BLaER1 (cell line): ENCODE measurements around the gene ATRNL1.
"Not testable (repeated sequence)": the region's sequence is repeated elsewhere in the genome, so short reads cannot be mapped to it uniquely, and the experiment has no call there.

Experiments
- H3K27ac ChIP-seq: shearing (Covaris generic); formaldehyde crosslinking; 2 replicates; pipeline ENCODE4 v1.8.1; 2022
- H3K27me3 ChIP-seq: shearing (Covaris generic); formaldehyde crosslinking; 2 replicates; pipeline ENCODE4 v1.8.1; 2022
- H3K36me3 ChIP-seq: shearing (Covaris generic); formaldehyde crosslinking; 2 replicates; pipeline ENCODE4 v1.8.1; 2022
- H3K4me1 ChIP-seq: shearing (Covaris generic); formaldehyde crosslinking; 2 replicates; pipeline ENCODE4 v1.8.1; 2022
- H3K4me2 ChIP-seq: shearing (Covaris generic); formaldehyde crosslinking; 2 replicates; pipeline ENCODE4 v1.8.1; 2022
- H3K4me3 ChIP-seq: shearing (Covaris generic); formaldehyde crosslinking; 2 replicates; pipeline ENCODE4 v1.8.1; 2022
- H3K9ac ChIP-seq: shearing (Covaris generic); formaldehyde crosslinking; 2 replicates; pipeline ENCODE4 v1.8.1; 2022
- H3K9me3 ChIP-seq: shearing (Covaris generic); formaldehyde crosslinking; 2 replicates; pipeline ENCODE4 v1.8.1; 2022
- H4K20me1 ChIP-seq: shearing (Covaris generic); formaldehyde crosslinking; 2 replicates; pipeline ENCODE4 v1.8.1; 2022
- Cebpa-rat ChIP-seq: shearing (Covaris generic); IDR thresholded peaks from 2 replicates; pipeline ENCODE4 v1.8.1; 2022

The ATRNL1 gene

DNA sequence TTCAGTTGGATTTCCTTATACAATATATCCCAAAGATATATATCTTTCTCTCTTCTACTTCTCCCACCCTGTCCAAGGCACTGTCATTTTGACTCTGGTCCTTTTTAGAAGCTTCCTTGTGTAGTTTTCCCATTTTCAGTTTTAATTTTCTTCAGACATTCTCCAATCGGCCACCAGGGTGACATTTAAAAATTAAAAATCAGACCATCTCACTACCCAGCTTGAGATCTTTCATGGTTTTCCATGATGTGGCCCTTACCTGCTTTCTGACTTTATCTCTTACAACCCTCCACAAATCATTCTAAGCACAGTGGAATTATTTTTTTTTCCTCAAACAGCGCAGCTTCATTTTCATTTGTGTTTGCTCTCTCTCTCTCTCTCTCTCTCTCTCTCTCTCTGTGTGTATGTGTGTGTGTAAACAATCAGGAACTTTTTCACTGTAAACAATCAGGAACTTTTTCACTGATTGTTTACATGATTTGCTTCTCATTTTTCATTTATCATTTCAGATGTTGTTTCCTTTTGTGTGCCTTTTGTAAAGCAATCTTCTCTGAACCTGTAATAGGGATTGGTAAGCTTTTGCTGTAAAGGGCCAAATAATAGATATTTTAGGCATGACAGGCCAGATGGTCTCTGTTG, 348.9 kb downstream of the ATRNL1 start:
- Histone ChIP-seq H3K36me3 (no peaks in the 10 kb centered on the region), H3K27me3 (no peaks in the 10 kb centered on the region), H3K4me3 (no peak overlapping the region), H3K4me1 (no peaks in the 10 kb centered on the region), H3K9me3 (no peaks in the 10 kb centered on the region), H3K4me2 (no peak overlapping the region), H3K27ac (no peak overlapping the region), H4K20me1 (no peaks in the 10 kb centered on the region), H3K9ac (no peak overlapping the region)
- TF ChIP-seq Cebpa-rat: no peak

DNA sequence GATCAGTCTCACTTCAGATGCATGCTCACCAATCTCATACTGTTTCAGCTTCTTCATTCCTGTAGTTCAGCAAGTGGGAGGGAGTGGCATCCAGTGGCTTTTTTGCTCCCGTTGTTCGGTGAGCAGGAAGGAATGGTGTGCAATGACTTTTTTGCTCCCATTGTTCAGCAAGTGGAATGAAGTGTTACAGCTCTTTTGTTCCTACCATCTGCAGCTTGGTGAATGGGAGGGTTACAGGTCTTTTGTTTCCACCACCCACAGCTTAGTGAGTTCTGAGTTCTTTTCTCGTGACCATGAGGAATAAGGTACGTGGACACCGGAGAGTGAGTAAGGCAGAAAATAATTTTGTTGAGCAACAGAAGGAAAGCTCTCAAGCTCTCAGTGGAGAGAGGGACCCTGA, 363.6 kb downstream of the ATRNL1 start:
- no peaks in the 10 kb centered on the region for H3K4me1 ChIP-seq
- no peak for TF ChIP-seq Cebpa-rat
- no peaks in the 10 kb centered on the region for H4K20me1 ChIP-seq
- H3K36me3 ChIP-seq: 0 out of 2 replicates have a peak, but pooled peaks cover 6% of the 10 kb centered on the region
- H3K27me3 ChIP-seq: no peaks in the 10 kb centered on the region
- H3K27ac ChIP-seq: no peak overlapping the region
- H3K4me2 ChIP-seq: no peak overlapping the region
- peaks cover 15% of the 10 kb centered on the region for H3K9me3 ChIP-seq
- H3K9ac ChIP-seq: no peak overlapping the region
- H3K4me3 ChIP-seq: no peak overlapping the region

DNA sequence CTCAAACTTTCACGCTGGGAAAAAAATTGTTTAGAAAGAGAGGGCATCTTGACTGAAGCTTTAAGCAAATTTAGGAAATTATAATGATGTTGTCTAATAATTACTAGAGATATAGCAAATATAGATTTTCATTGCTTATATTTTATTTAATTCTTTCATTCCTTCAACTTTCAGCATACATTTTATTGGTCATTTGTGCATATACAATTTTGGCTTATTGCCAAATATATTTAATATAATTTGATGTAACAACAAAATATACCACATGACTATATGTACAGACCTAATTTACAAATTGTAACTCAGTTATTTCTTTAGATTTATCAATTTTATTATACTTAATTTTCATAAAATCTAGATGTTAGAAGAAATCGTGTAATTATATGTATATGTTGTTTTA, 390.1 kb downstream of the ATRNL1 start:
- Histone ChIP-seq H3K4me2 (no peak overlapping the region), H3K4me1 (no peaks in the 10 kb centered on the region), H3K4me3 (no peak overlapping the region), H4K20me1 (no peaks in the 10 kb centered on the region), H3K36me3 (no peaks in the 10 kb centered on the region), H3K27me3 (no peaks in the 10 kb centered on the region), H3K9ac (no peak overlapping the region), H3K9me3 (no peaks in the 10 kb centered on the region), H3K27ac (no peak overlapping the region)
- no peak for TF ChIP-seq Cebpa-rat

DNA sequence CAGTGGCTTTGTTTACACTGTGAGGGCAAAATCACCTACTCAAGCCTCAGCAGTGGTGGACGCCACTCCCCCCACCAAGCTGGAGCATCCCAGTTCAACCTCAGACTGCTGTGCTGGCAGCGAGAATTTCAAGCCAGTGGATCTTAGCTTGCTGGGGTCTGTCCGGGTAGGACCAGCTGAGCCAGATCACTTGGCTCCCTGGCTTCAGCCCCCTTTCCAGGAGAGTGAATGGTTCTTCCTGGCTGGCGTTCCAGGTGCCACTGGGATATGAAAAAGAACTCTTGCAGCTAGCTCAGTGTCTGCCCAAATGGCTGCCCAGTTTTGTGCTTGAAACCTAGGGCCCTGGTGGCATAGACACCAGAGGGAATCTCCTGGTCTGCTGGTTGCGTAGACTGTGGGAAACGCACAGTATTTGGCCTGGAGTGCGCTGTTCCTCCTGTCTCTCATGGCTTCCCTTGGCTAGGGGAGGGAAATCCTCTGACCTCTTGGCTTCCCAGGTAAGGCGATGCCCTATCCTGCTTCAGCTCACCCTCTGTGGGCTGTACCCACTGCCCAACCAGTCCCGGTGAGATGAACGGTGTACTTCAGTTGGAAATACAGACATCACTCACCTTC, 398.5 kb downstream of the ATRNL1 start:
- H3K36me3 ChIP-seq: no peaks in the 10 kb centered on the region
- H3K9me3 ChIP-seq: no peaks in the 10 kb centered on the region
- H3K4me2 ChIP-seq: no peak overlapping the region
- H3K27me3 ChIP-seq: no peaks in the 10 kb centered on the region
- no peak overlapping the region for H3K4me3 ChIP-seq
- no peak overlapping the region for H3K27ac ChIP-seq
- H4K20me1 ChIP-seq: no peaks in the 10 kb centered on the region
- TF ChIP-seq Cebpa-rat: no peak
- H3K4me1 ChIP-seq: no peaks in the 10 kb centered on the region
- no peak overlapping the region for H3K9ac ChIP-seq

DNA sequence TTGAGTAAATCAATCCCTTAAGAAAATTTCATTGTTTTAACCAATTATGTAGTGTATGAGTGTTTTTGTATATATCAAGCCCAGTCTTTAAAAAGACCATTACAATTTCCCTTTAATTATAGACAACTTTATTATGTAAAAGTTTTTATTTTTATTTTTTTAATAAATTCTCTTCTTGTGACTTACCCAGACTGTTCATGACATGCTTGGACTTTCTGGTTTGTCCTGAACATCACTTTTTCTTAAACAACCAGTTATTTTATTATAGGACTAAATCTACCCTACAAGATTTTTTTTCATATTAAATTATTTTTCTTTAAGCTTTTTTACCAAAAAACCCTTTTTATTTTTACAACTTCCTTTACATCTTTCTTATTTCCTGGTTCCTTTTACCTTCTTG, 410.4 kb downstream of the ATRNL1 start:
- H3K27me3 ChIP-seq: no peaks in the 10 kb centered on the region
- TF ChIP-seq Cebpa-rat: no peak

DNA sequence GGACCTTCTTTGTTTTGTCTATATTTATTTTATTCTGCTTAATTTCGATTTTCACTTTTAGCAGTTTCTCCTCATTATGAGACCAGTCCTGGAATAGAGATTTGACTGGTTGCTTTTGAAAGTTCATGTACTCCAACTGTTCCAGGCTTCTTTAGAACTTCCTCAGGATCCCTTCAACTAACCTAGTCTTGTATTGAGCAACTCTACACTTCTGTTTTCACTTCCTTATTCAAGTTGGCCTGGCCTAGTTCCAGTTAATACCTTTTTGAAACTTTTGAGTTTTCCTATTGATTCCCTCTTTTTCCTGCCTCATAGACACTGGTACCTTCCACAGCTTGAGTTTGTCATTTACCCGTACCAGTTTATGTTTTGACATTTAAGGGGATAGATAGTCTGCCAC, 421.7 kb downstream of the ATRNL1 start:
- Histone ChIP-seq H3K27me3 (no peaks in the 10 kb centered on the region), H3K4me2 (no peak overlapping the region), H3K4me1 (no peaks in the 10 kb centered on the region), H4K20me1 (no peaks in the 10 kb centered on the region), H3K4me3 (no peak overlapping the region), H3K9ac (no peak overlapping the region), H3K36me3 (no peaks in the 10 kb centered on the region), H3K27ac (no peak overlapping the region), H3K9me3 (no peaks in the 10 kb centered on the region)
- TF ChIP-seq Cebpa-rat: no peak

More for the DNA sequence above, 410.4 kb downstream of the ATRNL1 start:
- Histone ChIP-seq H3K4me2 (no peak overlapping the region), H3K36me3 (no peaks in the 10 kb centered on the region), H3K27ac (no peak overlapping the region), H4K20me1 (no peaks in the 10 kb centered on the region), H3K9me3 (peaks cover 28% of the 10 kb centered on the region), H3K9ac (no peak overlapping the region), H3K4me1 (no peaks in the 10 kb centered on the region), H3K4me3 (no peak overlapping the region)

DNA sequence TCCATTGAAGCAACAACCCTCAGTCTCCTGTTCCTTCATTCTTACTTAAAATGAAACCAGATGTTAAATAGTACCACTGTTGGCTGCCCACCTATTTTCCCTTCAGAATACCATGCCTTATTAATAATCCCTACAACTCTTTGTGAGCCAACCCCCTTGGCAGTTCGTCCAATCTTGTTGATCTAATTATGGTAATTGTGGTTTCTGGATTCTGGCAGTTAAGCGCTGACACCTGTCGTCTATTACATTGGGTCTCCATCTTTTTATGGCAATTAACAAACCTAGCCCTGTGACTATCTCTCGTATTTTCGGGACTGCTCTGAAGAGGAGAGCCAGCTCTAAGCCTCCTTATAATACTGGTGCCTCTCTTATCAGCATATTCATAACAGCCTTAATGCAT, 432.0 kb downstream of the ATRNL1 start:
- Histone ChIP-seq H4K20me1 (no peaks in the 10 kb centered on the region), H3K9me3 (peaks cover 6% of the 10 kb centered on the region; the same call in 1 of the 2 replicates), H3K27me3 (no peaks in the 10 kb centered on the region), H3K36me3 (no peaks in the 10 kb centered on the region), H3K9ac (no peak overlapping the region), H3K4me2 (no peak overlapping the region), H3K27ac (no peak overlapping the region), H3K4me1 (no peaks in the 10 kb centered on the region), H3K4me3 (no peak overlapping the region)
- TF ChIP-seq Cebpa-rat: no peak

DNA sequence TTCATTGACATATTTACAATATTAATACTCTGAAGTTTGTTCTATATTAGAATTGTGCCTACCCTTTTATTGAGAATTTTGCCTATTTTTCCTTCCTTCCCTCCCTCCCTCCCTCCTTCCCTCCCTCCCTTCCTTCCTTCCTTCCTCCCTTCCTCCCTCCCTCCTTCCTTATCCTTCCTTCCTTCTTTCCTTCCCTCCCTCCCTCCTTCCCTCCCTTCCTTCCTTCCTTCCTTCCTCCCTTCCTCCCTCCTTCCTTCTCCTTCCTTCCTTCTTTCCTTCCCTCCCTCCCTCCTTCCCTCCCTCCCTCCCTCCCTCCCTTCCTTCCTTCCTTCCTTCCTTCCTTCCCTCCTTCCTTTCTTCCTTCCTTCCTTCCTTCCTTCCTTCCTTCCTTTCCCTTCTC, 434.5 kb downstream of the ATRNL1 start:
- H3K4me3 ChIP-seq, H3K4me2 ChIP-seq, H3K27ac ChIP-seq, H4K20me1 ChIP-seq, H3K9me3 ChIP-seq, H3K9ac ChIP-seq, H3K27me3 ChIP-seq, H3K4me1 ChIP-seq, H3K36me3 ChIP-seq: not testable (repeated sequence)

DNA sequence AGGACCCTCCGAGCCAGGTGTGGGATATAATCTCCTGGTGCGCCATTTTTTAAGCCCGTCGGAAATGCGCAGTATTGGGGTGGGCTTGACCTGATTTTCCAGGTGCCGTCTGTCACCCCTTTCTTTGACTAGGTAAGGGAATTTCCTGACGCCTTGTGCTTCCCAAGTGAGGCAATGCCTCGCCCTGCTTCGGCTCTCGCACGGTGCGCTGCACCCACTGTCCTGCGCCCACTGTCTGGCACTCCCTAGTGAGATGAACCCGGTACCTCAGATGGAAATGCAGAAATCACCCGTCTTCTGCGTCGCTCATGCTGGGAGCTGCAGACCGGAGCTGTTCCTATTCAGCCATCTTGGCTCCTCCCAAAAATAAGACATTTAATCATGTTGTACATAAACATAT, 443.2 kb downstream of the ATRNL1 start:
- H3K36me3 ChIP-seq, H3K27ac ChIP-seq, H3K4me2 ChIP-seq, H4K20me1 ChIP-seq, H3K9me3 ChIP-seq, H3K27me3 ChIP-seq, H3K4me3 ChIP-seq, H3K9ac ChIP-seq, H3K4me1 ChIP-seq: not testable (repeated sequence)

DNA sequence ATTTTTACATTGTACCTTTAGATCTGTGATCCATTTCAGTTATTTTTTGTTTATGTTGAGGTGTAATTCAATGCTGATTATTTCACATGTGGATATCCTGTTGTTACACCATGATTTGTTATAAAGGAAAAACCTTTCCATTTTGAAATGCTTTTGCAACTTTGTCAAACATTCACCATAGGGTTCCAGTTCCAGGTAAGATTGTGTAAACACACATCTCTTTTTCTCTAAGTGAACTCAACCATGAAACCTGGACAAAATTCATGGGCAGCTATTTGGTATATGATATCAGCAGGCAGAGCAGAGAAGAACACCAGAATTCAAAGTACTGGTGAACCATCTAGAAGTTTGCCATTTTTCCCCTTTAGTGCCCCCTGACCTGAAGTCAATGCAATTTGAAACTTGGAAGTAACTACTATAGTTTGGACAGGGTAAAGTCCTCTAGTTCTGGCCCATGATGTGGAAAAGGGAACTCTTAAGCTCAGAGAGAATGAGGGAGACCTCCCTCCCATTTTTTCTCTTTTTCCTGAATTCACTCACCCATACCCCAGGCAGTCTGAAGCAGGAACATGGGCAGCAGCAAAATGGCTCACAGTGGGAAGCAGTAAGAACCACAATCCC, 446.1 kb downstream of the ATRNL1 start:
- H3K27ac ChIP-seq: no peak overlapping the region
- no peaks in the 10 kb centered on the region for H3K4me1 ChIP-seq
- no peak overlapping the region for H3K4me3 ChIP-seq
- no peak overlapping the region for H3K4me2 ChIP-seq
- H3K36me3 ChIP-seq: no peaks in the 10 kb centered on the region
- H3K9ac ChIP-seq: no peak overlapping the region
- no peaks in the 10 kb centered on the region for H3K27me3 ChIP-seq
- no peak for TF ChIP-seq Cebpa-rat
- peaks cover 9% of the 10 kb centered on the region for H3K9me3 ChIP-seq
- no peaks in the 10 kb centered on the region for H4K20me1 ChIP-seq
